Loucy (cell line): Measurements from ENCODE around the gene DUSP22.

Experiments used
- H2AFZ ChIP-seq: fragments of 200-600 bp; sonication (generic); 2 replicates; pipeline ENCODE4 v1.6.0; 2016; ENCODE audit warnings: antibody characterized with exemption, mild to moderate bottlenecking, low read length, moderate library complexity
- H3F3A ChIP-seq: fragments of 200-600 bp; 2 replicates; pipeline ENCODE4 v1.6.0; 2016; ENCODE audit warnings: antibody characterized with exemption, low read depth, mild to moderate bottlenecking
- H3K27me3 ChIP-seq: fragments of 200-600 bp; sonication (generic); 2 replicates; pipeline ENCODE4 v1.6.1; 2014; ENCODE audit warnings: low read length, mild to moderate bottlenecking; ENCODE audit not compliant: insufficient read depth, poor library complexity, severe bottlenecking
- H3K36me3 ChIP-seq: fragments of 200-600 bp; sonication (generic); 2 replicates; pipeline ENCODE4 v1.6.1; 2016; ENCODE audit warnings: low read length; ENCODE audit not compliant: insufficient read depth
- H3K4me1 ChIP-seq: fragments of 200-600 bp; sonication (generic); 2 replicates; pipeline ENCODE4 v1.5.1; 2014; ENCODE audit warnings: low read length, mild to moderate bottlenecking; ENCODE audit not compliant: insufficient read depth, poor library complexity, severe bottlenecking
- H3K4me2 ChIP-seq: fragments of 200-600 bp; sonication (generic); 2 replicates; pipeline ENCODE4 v1.6.0; 2014; ENCODE audit warnings: antibody characterized with exemption, low read length, low read depth, mild to moderate bottlenecking; ENCODE audit not compliant: poor library complexity, severe bottlenecking
- H3K4me3 ChIP-seq: fragments of 200-600 bp; sonication (generic); 2 replicates; pipeline ENCODE4 v1.5.1; 2014; ENCODE audit warnings: low read length, mild to moderate bottlenecking, mixed read lengths; ENCODE audit not compliant: poor library complexity, severe bottlenecking
- H3K79me2 ChIP-seq: fragments of 200-600 bp; sonication (generic); 2 replicates; pipeline ENCODE4 v1.6.1; 2014; ENCODE audit warnings: low read length; ENCODE audit not compliant: insufficient read depth
- H3K9ac ChIP-seq: fragments of 200-600 bp; sonication (generic); 2 replicates; pipeline ENCODE4 v1.6.0; 2014; ENCODE audit warnings: mild to moderate bottlenecking, low read depth, low read length, moderate library complexity; ENCODE audit not compliant: poor library complexity, severe bottlenecking
- H3K9me2 ChIP-seq: fragments of 200-600 bp; sonication (generic); replicated peaks from 2 replicates; pipeline ENCODE4 v1.6.1; 2016; ENCODE audit warnings: low read depth, low read length, mixed read lengths
- H3K9me3 ChIP-seq: fragments of 200-600 bp; sonication (generic); 2 replicates; pipeline ENCODE4 v1.6.1; 2014; ENCODE audit warnings: mild to moderate bottlenecking, antibody characterized with exemption, low read length, low read depth; ENCODE audit not compliant: insufficient read depth
- H4K20me1 ChIP-seq: fragments of 200-600 bp; sonication (generic); 2 replicates; pipeline ENCODE4 v1.6.0; 2014; ENCODE audit warnings: antibody characterized with exemption, low read length, mild to moderate bottlenecking; ENCODE audit not compliant: insufficient read depth, poor library complexity, severe bottlenecking
- CTCF ChIP-seq: fragments of 200-600 bp; sonication (generic); conservative IDR thresholded peaks from 2 replicates; pipeline ENCODE4 v1.5.1; 2014; ENCODE audit warnings: mild to moderate bottlenecking, antibody characterized with exemption, low read length
- EZH2phosphoT487 ChIP-seq: fragments of 200-600 bp; IDR thresholded peaks from 2 replicates; pipeline ENCODE4 v1.6.1; 2018; ENCODE audit warnings: antibody characterized with exemption, mild to moderate bottlenecking, moderate library complexity, borderline replicate concordance

Gene DUSP22

GRCh38 chr6:397604-398003, 105.3 kb downstream of the DUSP22 start:
- Histone ChIP-seq H3K27me3 (no peaks in the 10 kb centered on the region), H4K20me1 (no peaks in the 10 kb centered on the region), H3K9ac (no peak overlapping the region), H3F3A (no peaks in the 10 kb centered on the region), H3K9me3 (no peaks in the 10 kb centered on the region), H3K4me1 (no peaks in the 10 kb centered on the region), H3K4me2 (no peak overlapping the region), H3K4me3 (no peak overlapping the region), H2AFZ (no peak overlapping the region), H3K36me3 (no peaks in the 10 kb centered on the region), H3K79me2 (no peaks in the 10 kb centered on the region), H3K9me2 (no peaks in the 10 kb centered on the region)
- TF ChIP-seq CTCF = no peak
- no peak for TF ChIP-seq EZH2phosphoT487

GRCh38 chr6:398065-398464, 105.8 kb downstream of the DUSP22 start:
- TF ChIP-seq EZH2phosphoT487 (no peak), CTCF (no peak)
- Histone ChIP-seq H3K4me3 (no peak overlapping the region), H3K9me2 (no peaks in the 10 kb centered on the region), H3K4me1 (no peaks in the 10 kb centered on the region), H3K9ac (no peak overlapping the region), H3F3A (no peaks in the 10 kb centered on the region), H2AFZ (no peak overlapping the region), H3K4me2 (no peak overlapping the region), H3K27me3 (no peaks in the 10 kb centered on the region), H3K79me2 (no peaks in the 10 kb centered on the region), H4K20me1 (no peaks in the 10 kb centered on the region), H3K9me3 (no peaks in the 10 kb centered on the region), H3K36me3 (no peaks in the 10 kb centered on the region)

- no peak overlapping the region for H3K4me3 ChIP-seq
- no peak overlapping the region for H3K4me2 ChIP-seq
- no peaks in the 10 kb centered on the region for H3K9me3 ChIP-seq
- no peak overlapping the region for H3K9ac ChIP-seq
- H3K36me3 ChIP-seq = no peaks in the 10 kb centered on the region
- no peaks in the 10 kb centered on the region for H3K9me2 ChIP-seq
- TF ChIP-seq EZH2phosphoT487 (no peak), CTCF (no peak)
- H3K4me1 ChIP-seq = peaks cover 5% of the 10 kb centered on the region
- no peaks in the 10 kb centered on the region for H3F3A ChIP-seq
- no peak overlapping the region for H2AFZ ChIP-seq
- H4K20me1 ChIP-seq = no peaks in the 10 kb centered on the region
- no peaks in the 10 kb centered on the region for H3K79me2 ChIP-seq
- H3K27me3 ChIP-seq = no peaks in the 10 kb centered on the region
These were observed 106.3 kb downstream of the DUSP22 start for GRCh38 chr6:398558-399078.
